Upper lobe of left lung (tissue), 4 donors: ENCODE measurements around the gene HID1.

Experiments
- EP300 ChIP-seq, 4 donors: sonication (generic); formaldehyde crosslinking; IDR thresholded peaks; one replicate each; pipeline ENCODE4 v1.5.1; 2017; ENCODE audit warnings: antibody characterized with exemption in 4 of 4, control low read depth in 2 of 4
- POLR2A ChIP-seq, 4 donors: fragments of 450-650 bp; IDR thresholded peaks; one replicate each; pipeline ENCODE4 v1.5.1; 2016 to 2017; ENCODE audit warnings: antibody characterized with exemption in 4 of 4, mild to moderate bottlenecking in 2 of 4
- POLR2AphosphoS5 ChIP-seq, 2 donors: sonication (generic); formaldehyde crosslinking; IDR thresholded peaks; one replicate each; pipeline ENCODE4 v1.5.1; 2017; ENCODE audit warnings: antibody characterized with exemption in 2 of 2
- TF ChIP-seq, protein P1 (sequence below), 6 experiments: fragments of 450-650 bp in 4 of 6; fragments of 200-600 bp in 2 of 6; sonication (generic) in 2 of 6; IDR thresholded peaks; one replicate each; pipeline ENCODE4 v1.5.1; 2016 to 2019; ENCODE audit warnings: antibody characterized with exemption in 6 of 6

DNA sequence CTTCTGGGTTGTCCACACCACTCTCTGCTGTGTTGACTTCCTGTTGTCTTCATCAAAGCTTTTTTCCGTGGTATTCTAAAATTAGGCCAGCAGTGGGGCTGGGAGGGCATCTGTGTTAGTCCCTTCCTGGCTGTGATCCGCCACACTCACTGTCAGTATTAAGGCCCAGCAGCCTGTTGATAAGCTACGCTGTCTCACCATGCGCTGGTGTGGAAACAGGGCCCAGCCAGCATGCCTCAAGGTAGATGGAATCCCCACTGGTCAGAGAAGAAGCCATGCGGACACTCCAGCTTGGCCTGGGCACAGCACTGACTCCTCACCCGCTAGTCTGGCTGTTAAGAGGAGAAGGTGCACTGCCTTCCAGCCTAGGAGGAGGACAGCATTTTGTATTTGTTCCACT lies 26.2 kb upstream of the HID1 start:
- TF ChIP-seq, protein P1, sequence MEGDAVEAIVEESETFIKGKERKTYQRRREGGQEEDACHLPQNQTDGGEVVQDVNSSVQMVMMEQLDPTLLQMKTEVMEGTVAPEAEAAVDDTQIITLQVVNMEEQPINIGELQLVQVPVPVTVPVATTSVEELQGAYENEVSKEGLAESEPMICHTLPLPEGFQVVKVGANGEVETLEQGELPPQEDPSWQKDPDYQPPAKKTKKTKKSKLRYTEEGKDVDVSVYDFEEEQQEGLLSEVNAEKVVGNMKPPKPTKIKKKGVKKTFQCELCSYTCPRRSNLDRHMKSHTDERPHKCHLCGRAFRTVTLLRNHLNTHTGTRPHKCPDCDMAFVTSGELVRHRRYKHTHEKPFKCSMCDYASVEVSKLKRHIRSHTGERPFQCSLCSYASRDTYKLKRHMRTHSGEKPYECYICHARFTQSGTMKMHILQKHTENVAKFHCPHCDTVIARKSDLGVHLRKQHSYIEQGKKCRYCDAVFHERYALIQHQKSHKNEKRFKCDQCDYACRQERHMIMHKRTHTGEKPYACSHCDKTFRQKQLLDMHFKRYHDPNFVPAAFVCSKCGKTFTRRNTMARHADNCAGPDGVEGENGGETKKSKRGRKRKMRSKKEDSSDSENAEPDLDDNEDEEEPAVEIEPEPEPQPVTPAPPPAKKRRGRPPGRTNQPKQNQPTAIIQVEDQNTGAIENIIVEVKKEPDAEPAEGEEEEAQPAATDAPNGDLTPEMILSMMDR (IDR thresholded peaks at IDR 0.05), result no peak
- TF ChIP-seq POLR2AphosphoS5 (IDR thresholded peaks at IDR 0.05) (no peak), POLR2A (IDR thresholded peaks at IDR 0.05) (no peak), EP300 (IDR thresholded peaks at IDR 0.05) (no peak)
